Measurements from ENCODE around the gene CLDN3. TPM values are rescaled to one million over a fixed set of nuclear protein-coding genes. Genes with fewer than 3 reads are reported as not detected.
A peak's percentile ranks its signal among the peaks of the same experiment; 100 is the strongest.

Gene CLDN3
- total and polyA plus RNA-seq, 9 of the 15 experiments (the other 6 are each of a cell fraction or from before 2014, with no cell fraction given): 0.29 TPM; not detected in 8

GRCh38 chr7:73738220-73738611, 31.9 kb downstream of the CLDN3 start:
- Histone ChIP-seq H3K9ac (ENCODE audit: insufficient read depth in 1 of 2, low read depth in 2 of 2, low read length in 2 of 2) (peak overlapping the region; percentile 84 to 100), H3K36me3 (ENCODE audit: control insufficient read depth, insufficient read depth, low read length) (peaks cover 24% of the 10 kb centered on the region), H3K27ac (ENCODE audit: extremely low read depth, low read depth, low read length) (peak overlapping the region; percentile 91), H3K9me1 (ENCODE audit: control insufficient read depth, insufficient read depth, low read length) (peaks cover 4% of the 10 kb centered on the region), H3K4me1 (replicated peaks in 1 of 2; ENCODE audit: control insufficient read depth in 2 of 2, insufficient read depth in 2 of 2, low read length in 2 of 2) (peaks cover 2 to 58% of the 10 kb centered on the region in 2 experiments; a peak in 4 of 5 replicates), H3K4me2 (ENCODE audit: insufficient read depth, low read length) (peak overlapping the region; percentile 91), H3K9me3 (replicated peaks; ENCODE audit: control insufficient read depth, insufficient read depth, low read depth, low read length) (no peaks in the 10 kb centered on the region), H4K20me1 (replicated peaks; ENCODE audit: control insufficient read depth, insufficient read depth, low read length) (peaks cover 21% of the 10 kb centered on the region), H2AFZ (ENCODE audit: low read depth, low read length) (peak overlapping the region; percentile 89), H3K4me3 (peak overlapping the region; percentile 62), H3K79me2 (ENCODE audit: control insufficient read depth, insufficient read depth, low read length) (peaks cover 19% of the 10 kb centered on the region), H3K27me3 (ENCODE audit: control insufficient read depth in 2 of 2, insufficient read depth in 2 of 2, low read length in 2 of 2) (no peaks in the 10 kb centered on the region)
- FAIRE-seq (peak; percentile 56), ATAC-seq (peak; percentile 72), DNase-seq (ENCODE audit: extremely low read depth in 1 of 4, low spot score in 3 of 4) (peak; percentile 86 to 95 (median 94))
- intact Hi-C loops (cut with micrococcal nuclease) (loop anchor here (2.0 to 10.0 kb wide), 2 partner anchors 117 to 403 kb away; no protein-coding TSS in a partner anchor), in situ Hi-C loops (cut with MboI) (loop anchor here (10.0 kb wide), 1 partner anchor 403 kb away; no protein-coding TSS in a partner anchor)
- TSS peak; percentile 59 for BruUV-seq (replicated peaks)
- ChIA-PET CTCF (ENCODE audit: low intra/inter-chr PET ratio) (no interaction called here), POLR2A (interaction anchor here (0.5 to 2.3 kb wide), 7 partner anchors 10 to 216 kb away, joined by 3 to 9 read pairs (median 5); partner anchors contain the start of gene BAZ1B)
- WGBS (ENCODE audit: insufficient coverage, low coverage, missing lambda C conversion rate): under 1% methylated on average over 20 of the region's 24 CpGs
- TF ChIP-seq TRIM24 (IDR thresholded peaks at IDR 0.05) (peak in 1 of 2 experiments; percentile 32; a peak in 2 of 4 replicates), NFIC (IDR thresholded peaks at IDR 0.05) (no peak; the same call in none of the 2 replicates), ZNF175 (CRISPR knock-in tag; IDR thresholded peaks at IDR 0.05; ENCODE audit: low read depth) (no peak), CHD1 (IDR thresholded peaks at IDR 0.05; ENCODE audit: low read length) (peak; percentile 47), ZBTB9 (CRISPR knock-in tag; IDR thresholded peaks at IDR 0.05) (peak; percentile 51; the same call in 1 of the 2 replicates), HLTF (IDR thresholded peaks at IDR 0.05) (peak; percentile 69; the same call in 1 of the 2 replicates), SPI1 (IDR thresholded peaks at IDR 0.05; ENCODE audit: borderline replicate concordance, low read depth, low read length) (peak; percentile 83), VEZF1 (CRISPR knock-in tag; IDR thresholded peaks at IDR 0.05) (peak; percentile 70; the same call in 1 of the 2 replicates), HMG20A (CRISPR knock-in tag; conservative IDR thresholded peaks at IDR 0.05) (no peak), PKNOX1 (IDR thresholded peaks at IDR 0.05) (0 out of 2 replicates have a peak, but pooled peaks have one; percentile 38), ZSCAN29 (IDR thresholded peaks at IDR 0.05) (no peak), BRD9 (IDR thresholded peaks at IDR 0.05; ENCODE audit: low read depth, partially characterized antibody) (peak; percentile 46), SMARCA5 (IDR thresholded peaks at IDR 0.05) (peak; percentile 71; the same call in 1 of the 2 replicates), ELF2 (CRISPR knock-in tag; IDR thresholded peaks at IDR 0.05) (0 out of 2 replicates have a peak, but pooled peaks have one; percentile 52), COPS2 (conservative IDR thresholded peaks at IDR 0.05) (no peak), FOXJ2 (tag; IDR thresholded peaks at IDR 0.05) (no peak), NELFE (IDR thresholded peaks at IDR 0.05; ENCODE audit: insufficient read depth, insufficient read length) (no peak), SMAD4 (CRISPR knock-in tag; conservative IDR thresholded peaks at IDR 0.05) (peak; percentile 23; the same call in 1 of the 2 replicates), DMBX1 (CRISPR knock-in tag; IDR thresholded peaks at IDR 0.05; ENCODE audit: borderline replicate concordance) (no peak), ZFPM2 (CRISPR knock-in tag; IDR thresholded peaks at IDR 0.05) (0 out of 2 replicates have a peak, but pooled peaks have one; percentile 54), DACH1 (IDR thresholded peaks at IDR 0.05; ENCODE audit: partially characterized antibody) (no peak), HDAC1 (IDR thresholded peaks at IDR 0.05) (peak in 1 of 2 experiments; percentile 82; a peak in 1 of 4 replicates)
